Neural progenitor cell (in vitro differentiated cells): ENCODE measurements around the gene C1QA.

Source experiments
- CTCF ChIP-seq: fragments of 200-600 bp; sonication (generic); IDR thresholded peaks from 2 replicates; pipeline ENCODE4 v1.5.1; 2017; ENCODE audit warnings: antibody characterized with exemption, mild to moderate bottlenecking
- EZH2 ChIP-seq: fragments of 200-600 bp; sonication (generic); IDR thresholded peaks from 2 replicates; pipeline ENCODE4 v1.6.1; 2017; ENCODE audit warnings: antibody characterized with exemption, mild to moderate bottlenecking, moderate library complexity
- EZH2phosphoT487 ChIP-seq: fragments of 200-600 bp; sonication (generic); IDR thresholded peaks from 2 replicates; pipeline ENCODE4 v1.6.1; 2017; ENCODE audit warnings: antibody characterized with exemption

- TF ChIP-seq CTCF, result no peak
- TF ChIP-seq EZH2, result no peak
- no peak for TF ChIP-seq EZH2phosphoT487
Measured at GRCh38 chr1:22594396-22594795, 42.0 kb upstream of the C1QA start.
